Epidermal melanocyte (primary cell): ENCODE measurements around the gene MMP12.

Source experiments
- DNase-seq: peaks from one replicate; pipeline ENCODE4 v3.0.0; 2011; ENCODE audit warnings: low spot score; ENCODE audit not compliant: insufficient read length

Gene MMP12

DNA sequence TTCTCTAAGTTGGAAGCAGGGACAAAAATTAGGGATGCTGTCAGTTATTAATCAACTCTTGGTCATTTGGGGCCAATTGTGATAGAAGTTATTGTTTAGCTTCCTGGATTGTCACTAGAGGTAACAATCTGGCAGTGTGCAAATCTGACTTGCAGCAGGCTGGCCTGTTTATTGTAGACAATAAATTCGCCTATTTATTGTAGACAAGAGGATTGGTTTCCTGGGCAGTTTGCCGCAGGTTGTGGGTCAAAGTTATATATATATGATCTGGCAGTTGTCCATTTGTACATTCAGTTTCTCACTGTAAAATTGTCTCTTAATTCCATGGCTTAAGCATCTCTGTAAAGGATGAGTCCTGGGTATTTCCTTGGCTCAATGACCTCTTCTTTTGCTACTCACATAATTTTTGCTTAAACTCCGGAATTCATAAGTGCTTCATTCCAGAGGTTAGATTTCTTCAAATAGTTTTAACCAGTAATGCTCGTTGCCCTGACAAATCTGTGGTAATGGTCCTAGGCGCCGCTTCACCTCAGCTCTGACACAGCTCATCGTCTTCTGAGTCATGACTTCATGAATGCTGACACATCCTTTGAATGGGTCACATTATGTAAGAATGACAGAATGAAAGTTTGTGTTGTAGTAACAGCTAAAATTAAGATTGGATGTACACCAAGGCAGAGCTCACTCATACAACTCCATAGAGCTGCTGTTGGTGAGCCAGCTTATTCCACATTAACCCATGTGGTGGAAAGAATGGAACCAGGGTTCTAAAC lies 23.6 kb downstream of the MMP12 start:
- DNase-seq = no peak

DNA sequence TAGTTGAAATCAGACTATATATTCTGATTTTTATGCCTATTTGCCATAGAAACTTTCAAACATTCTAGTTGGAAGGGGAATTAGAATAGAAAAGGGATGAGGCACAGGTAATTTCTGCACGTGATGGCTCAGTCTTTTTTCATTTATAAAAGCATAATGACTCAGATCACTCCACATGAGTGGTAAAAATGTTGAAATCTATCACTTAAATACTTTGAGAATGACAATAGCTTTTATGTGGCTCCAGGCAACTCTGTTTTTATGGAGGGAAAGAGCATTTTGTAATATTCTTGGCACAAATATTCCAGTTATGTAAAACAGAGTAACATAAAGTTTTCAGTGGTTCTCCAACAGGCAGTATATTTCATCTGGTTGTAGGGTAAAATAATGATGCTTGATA lies 25.5 kb downstream of the MMP12 start:
- no peak for DNase-seq

DNA sequence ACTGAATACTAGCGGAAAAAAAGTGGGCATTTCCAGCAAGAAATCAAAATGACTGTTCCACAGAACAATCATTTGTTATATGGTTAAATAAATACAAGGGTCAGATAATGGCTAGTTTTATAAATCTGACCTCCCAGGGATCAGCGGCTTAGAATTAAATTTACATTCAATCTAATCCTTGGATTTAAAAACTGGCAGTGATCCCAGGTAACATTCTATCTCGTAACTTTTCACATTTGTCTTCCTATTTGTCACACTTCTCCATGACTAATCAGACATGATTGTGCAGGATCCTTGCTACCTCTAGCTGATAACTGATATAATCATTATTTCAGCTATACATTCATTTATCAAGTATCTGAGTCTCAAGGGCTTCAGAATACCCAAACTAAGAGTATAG lies 28.5 kb downstream of the MMP12 start:
- no peak for DNase-seq

DNA sequence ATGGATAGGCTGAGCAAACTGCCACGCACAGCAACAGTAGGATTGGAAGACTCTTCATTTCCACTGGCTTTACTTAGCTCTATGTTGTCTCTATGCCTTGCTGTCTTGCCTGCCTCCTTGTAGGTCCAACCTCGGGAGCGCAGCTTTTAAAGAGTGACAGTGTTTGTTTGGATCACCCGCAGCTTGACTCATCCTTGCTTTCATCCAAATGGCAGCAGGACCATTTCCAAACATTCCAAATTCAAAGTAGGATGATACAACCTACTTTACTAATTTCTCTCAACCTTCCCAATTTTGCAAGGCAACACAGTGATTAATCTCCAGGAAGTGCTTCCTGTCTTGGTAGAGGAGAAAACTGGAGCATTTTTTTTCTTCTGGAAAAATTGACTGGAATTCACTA lies 31.3 kb downstream of the MMP12 start, which contains the start of gene MMP3:
Gene MMP3 (minus strand): TSS at position 121 of the 400 bp plus-strand sequence. CDS start 63 bp downstream, at position 58.
- DNase-seq = no peak

DNA sequence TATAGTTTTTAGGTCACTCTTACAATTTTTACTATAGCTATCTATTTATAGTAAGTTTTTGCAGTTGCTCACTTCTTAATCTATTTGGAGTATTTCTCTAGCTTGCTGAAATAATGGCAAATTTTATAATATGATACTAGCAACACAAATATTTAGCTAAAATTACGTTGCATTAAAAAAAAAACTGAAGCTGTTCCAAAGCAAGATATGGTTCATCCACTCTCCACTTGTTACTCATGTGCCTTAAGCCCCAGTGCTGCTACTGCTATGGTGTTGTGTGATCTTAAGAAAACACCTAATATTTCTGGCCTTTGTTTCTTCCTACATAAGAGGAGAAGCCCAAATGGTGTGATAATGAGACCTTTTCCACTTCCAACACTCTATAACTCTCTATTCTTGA lies 31.9 kb downstream of the MMP12 start:
- no peak for DNase-seq

DNA sequence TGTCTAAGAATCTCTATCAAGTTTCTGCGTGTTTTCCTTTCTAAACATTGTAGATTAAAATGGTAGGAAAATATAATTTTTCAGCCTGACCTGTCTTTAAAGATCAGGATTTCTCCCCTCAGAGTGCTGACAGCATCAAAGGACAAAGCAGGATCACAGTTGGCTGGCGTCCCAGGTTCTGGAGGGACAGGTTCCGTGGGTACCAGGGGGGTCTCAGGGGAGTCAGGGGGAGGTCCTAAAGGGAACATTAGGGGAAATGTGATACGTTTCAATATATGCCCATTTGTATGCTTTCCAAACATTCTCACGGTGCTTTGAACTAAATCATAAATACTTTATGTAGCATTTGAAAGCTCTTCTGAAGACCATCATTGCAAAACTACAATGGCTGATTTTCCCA lies 34.8 kb downstream of the MMP12 start:
- DNase-seq = no peak

DNA sequence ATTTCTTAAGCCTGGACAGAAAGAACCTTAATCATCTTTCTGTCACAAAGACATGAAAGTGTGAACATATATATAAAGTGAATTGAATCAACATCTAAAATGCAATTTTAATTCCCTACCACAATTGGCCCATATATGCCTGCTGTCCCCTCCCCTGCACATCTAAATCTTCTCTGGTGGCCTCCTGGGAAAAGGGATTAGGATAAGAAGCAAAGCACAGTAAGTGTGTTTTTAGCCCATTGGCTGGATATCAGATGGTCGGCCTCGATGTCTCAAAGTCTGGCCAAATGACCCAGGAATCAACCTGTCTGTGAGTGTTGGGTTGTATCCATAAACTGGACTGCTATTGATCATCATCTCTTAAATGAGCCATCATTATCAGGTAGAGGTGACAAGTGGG lies 37.1 kb downstream of the MMP12 start:
- no peak for DNase-seq

DNA sequence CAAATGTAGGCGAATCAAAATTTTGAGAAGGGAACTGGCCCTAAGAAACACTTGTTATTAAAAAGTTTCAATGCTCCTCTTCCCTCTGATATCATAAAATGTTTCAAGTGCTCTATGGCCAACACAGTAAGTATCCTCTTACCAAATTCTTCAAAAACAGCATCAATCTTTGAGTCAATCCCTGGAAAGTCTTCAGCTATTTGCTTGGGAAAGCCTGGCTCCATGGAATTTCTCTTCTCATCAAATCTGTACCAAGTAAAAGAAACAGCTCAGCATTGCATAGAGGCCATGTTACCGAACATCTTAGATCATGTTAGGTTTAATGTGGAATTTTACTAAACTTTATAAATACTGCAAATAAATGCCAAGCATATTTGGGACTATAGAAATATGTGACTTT lies 37.6 kb downstream of the MMP12 start:
- DNase-seq = no peak

DNA sequence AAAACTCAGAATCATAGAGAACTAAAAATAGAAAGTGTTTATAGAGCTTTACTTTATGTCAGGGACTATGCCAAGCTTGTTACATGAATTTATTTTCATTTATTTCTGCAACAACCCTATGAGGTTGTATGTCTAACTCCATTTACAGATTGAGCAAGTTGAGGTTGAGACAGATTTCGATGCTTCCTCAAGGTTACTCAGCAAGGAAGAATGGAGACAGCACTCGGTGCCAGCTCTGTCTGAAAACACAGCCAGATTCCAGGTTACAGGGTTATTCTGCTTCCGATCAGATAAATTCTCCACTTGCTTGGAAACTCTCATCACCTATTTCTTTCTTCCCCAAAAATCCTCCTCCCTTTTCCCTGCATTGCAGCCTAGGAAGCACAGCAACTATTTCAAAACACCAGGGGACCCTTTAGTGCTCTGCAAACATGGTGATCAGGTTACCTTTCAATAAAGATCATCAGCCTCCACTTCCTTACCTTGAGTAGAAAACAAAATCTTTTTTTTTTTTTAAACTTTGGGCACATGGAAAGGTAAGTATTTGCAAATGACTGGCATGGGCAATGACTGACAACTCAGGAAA lies 38.4 kb downstream of the MMP12 start:
- no peak for DNase-seq

DNA sequence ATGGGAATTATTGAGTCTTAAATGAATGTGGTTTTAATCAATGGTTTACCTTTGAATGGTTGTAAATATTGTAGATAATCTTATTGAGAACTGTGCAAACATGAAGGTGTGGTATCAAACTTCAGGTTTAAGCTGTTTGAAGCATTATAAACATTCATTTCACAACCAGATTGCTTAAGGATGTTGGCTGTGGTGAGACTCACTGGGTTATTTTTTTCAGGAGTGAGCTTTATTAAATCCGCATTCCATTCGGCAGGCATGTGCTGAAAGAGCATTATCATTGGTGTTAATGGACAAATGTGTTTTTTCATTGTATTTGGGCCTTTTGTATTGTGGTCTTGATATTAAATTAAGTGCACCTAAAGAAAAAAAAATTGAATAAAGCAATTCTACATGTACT lies 41.1 kb downstream of the MMP12 start:
- DNase-seq = no peak

DNA sequence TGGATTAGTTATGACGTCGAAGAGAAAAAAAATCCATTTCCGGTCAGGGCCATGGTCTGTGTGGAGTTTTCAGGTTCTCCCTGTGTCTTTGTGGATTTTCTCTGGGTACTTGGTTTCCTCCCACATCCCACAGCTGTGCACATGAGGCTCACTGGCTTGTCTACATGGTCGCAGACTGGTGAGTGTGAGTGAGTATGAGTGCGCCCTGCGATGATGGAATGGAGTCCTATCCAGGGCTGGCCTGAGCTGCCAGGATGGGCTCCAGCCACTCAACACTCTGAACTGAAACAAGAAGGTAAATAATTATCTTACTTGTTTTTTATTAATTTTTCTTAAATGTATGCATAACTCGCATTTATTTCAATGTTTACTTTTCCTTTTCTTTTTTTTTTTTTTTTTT lies 42.2 kb downstream of the MMP12 start:
- DNase-seq = no peak

DNA sequence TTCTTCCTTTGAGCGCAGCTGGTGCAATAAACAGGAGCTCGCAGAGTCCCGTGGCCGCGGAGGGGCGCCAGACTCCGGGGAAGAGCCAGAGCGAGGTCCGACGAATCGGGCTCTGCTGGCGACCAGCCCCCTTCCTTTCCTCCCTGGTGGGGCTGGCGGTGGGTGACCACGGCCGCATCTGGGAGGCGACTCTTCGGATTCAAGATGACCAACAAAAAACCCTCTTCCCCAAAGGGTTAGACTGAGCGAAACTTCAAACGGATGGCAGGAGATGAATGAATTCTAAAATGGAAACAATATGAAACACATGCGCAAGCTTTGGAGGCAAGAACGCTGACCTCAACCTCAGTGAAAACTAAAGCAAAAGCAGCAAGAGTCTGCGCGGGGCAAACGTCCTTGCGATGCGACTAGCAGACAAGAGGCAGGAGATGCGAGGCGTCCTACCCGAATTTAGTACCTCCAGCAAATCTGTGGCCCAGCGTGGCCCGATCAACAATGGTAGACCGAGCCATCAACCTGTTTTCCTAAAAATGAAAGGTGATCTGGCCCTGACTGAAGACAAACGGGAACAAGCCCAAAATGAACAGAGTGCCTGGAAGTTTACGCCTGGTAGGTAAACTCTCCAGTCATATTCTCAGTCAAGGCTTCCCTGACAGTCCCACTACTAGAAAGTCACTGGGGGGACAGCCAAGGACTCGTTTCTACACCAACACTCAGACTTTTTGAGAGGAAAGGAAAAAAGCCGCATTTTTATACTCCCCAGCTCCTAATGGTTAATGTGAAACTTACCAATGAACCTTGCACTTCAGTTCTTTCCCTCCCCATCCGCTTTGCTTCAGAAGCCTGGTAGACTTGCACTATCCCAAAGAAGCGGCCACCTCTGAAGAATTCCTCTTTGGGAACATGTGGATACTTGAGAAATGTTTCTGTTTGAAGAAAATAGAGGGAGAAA lies 43.0 kb downstream of the MMP12 start:
- DNase-seq = peak; percentile 38

DNA sequence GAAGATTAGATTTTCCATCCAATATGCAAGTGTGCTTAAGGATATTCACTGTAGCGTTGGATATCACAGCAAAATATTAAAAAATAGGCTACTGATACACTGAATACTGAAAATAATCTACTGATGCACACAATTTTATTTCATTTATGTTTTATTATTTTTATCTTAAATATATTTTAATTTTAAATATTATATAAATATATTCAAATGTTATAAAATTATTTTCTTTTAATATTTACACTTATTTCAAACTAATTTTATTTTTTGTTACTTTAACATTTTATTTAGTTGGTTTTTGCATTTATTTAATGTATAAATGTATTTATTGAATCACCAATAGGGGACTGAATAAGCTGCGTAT lies 43.7 kb downstream of the MMP12 start:
- DNase-seq = no peak

DNA sequence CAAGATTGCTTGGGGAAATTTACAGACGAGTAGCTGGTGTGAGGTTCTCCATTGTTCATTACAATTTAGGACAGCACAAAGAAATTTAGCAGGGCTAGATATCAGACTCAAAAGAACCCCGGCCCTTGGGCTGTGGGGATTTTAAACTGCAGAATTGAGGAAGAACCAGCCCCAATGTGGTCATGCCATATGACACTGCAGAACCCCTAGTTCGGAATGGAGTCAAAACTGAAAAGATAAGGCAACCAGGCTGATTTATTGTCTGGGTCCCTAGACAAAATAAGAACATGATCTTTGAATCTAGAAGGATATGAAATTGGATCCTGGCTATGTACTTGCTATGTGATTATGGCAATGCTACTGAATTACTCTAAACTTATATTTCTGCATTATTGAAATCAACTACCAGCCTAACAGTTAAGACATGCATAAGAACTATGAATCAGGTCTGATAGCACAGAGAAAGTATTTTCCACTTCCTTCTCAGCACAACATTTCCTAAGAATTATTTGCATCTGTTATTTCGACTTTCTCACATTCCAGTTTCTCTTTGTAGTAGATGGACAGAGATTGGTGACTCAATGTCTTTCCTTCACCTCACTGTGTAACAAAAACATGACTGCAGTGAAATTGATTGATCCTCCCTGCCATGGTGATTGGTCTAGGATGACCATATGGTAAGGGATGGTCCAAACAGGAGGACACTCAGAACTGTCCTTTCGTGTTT lies 44.6 kb downstream of the MMP12 start:
- no peak for DNase-seq

DNA sequence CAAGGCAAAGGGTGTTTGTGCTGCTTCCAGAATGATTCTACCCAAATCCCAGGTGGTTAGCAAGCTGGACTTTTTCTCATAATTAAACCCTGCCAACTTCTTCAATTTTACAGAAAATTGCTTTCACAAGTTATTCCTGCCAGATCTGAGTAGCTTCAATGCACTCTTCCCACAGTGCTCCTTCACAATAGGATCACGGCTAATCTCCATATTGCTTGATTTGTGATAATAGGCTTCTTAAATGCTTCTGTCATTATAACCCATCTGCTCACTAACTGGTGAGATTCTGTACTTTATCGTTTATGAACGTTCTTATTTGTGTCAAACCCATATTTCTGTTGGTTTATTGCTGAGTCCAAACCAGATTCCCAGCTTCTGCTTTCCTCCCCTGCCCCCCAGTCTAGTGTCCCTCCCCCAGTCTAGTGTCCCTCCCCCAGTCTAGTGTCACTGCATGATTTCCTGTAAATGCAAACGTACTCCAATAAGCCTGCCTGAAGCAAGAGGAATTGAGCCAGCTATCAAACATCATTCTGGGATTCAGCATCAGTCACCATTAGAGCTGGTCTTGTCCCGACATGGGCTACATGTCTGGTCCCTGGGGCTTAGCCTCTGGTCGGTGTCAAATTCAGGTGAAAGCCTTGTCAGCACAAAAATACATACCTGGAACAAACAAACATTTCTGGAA lies 45.3 kb downstream of the MMP12 start:
- no peak for DNase-seq

DNA sequence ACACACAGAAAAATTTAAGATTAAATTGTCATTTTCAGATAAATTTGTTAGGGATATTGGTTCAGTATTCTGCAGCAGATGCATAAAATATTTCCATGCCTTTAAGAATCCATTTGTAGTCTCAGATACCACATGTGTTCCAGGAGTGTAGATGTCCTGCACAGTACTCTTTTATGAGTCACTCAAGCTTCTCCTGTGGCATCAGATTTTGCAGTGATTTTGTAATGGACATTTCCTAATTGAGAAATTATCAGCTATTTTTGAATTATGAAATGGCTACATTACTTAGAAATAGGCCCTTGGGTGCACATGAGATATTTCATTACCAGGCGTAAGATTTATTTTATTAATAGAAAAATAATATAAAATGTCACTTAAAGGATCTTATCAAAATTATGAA lies 50.2 kb downstream of the MMP12 start:
- no peak for DNase-seq

DNA sequence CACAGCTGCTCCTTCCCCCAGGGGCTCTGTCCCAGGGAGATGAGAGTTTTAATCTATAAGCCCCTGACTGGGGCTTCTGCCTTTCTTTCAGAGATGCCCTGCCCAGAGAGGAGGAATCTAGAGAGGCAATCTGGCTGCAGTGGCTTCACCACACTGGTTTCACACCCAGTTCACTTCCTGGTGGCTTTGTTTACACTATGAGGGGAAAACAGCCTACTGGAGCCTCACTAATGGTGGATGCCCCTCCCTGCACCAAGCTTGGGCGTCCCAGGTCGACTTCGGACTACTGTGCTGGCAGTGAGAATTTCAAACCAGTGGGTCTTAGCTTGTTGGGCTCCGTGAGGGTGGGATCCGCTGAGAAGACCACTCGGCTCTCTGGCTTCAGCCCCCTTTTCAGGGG lies 55.3 kb downstream of the MMP12 start:
- no peak for DNase-seq

DNA sequence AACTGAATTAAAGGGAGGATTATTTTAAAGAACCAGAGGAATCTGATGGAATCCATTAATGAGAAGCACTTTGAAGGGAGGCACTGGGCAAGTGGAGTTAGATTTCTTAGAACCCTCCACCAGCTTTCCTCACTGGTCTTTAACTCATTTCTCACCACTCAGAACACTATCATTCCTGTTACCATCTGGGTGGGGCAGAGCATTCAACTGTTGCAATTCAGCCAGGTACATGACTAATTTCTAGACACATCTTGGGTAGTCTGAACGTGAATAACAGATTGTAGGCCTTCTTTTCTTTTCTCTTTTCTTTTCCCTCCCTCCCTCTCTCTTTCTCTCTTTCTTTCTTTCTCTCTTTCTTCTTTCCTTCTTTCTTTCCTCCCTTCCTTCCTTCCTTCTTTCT lies 61.3 kb downstream of the MMP12 start:
- no peak for DNase-seq
